SK-N-SH (cell line): ENCODE results near the gene CAPNS1. TPM values are rescaled to one million over a fixed set of nuclear protein-coding genes. Genes with fewer than 3 reads are reported as not detected.
"Not testable (repeated sequence)": the region's sequence is repeated elsewhere in the genome, so short reads cannot be mapped to it uniquely, and the experiment has no call there.

Source experiments
- CTCF ChIA-PET: fragments of 300-600, 350-600 bp; formaldehyde crosslinking; extraction: SDS; loops from one replicate; lab custom pipeline; 2021; lab: Yijun Ruan, JAX
- POLR2A ChIA-PET: fragments of 350-600 bp; sonication (Branson Sonifier 250); formaldehyde crosslinking; extraction: SDS; loops from one replicate; lab custom pipeline; 2020; ENCODE audit warnings: antibody characterized with exemption, inconsistent platforms; lab: Yijun Ruan, JAX
- DNase-seq: peaks from one replicate; pipeline ENCODE4 v3.0.0; 2012
- H2AFZ ChIP-seq: fragments of 200-600 bp; sonication (generic); 2 replicates; pipeline ENCODE4 v1.8.1; 2016; ENCODE audit warnings: antibody characterized with exemption, mild to moderate bottlenecking, low read depth
- H3F3A ChIP-seq: fragments of 200-600 bp; sonication (generic); replicated peaks from 2 replicates; pipeline ENCODE3; 2016; ENCODE audit warnings: antibody characterized with exemption, mild to moderate bottlenecking; ENCODE audit not compliant: insufficient read depth
- H3K27ac ChIP-seq, 2 experiments: fragments of 200-500 bp in 1 of 2; fragments of 200-600 bp in 1 of 2; sonication (Bioruptor generic) in 1 of 2; sonication (generic), shearing (Covaris generic) in 1 of 2; 2 replicates each; pipeline versions ENCODE4 v1.5.1 to v1.6.1; 2014 to 2016; ENCODE audit warnings: low read depth in 2 of 2, inconsistent platforms in 1 of 2, low read length in 1 of 2, mild to moderate bottlenecking in 1 of 2, mixed read lengths in 1 of 2
- H3K27me3 ChIP-seq: fragments of 200-600 bp; sonication (generic), shearing (Covaris generic); 2 replicates; pipeline ENCODE4 v1.6.1; 2016; ENCODE audit warnings: mixed run types; ENCODE audit not compliant: insufficient read depth
- H3K36me3 ChIP-seq, 2 experiments: fragments of 200-500 bp in 1 of 2; fragments of 200-600 bp in 1 of 2; sonication (Bioruptor generic) in 1 of 2; sonication (generic) in 1 of 2; replicated peaks in 1 of 2; 2 replicates each; pipeline versions ENCODE3 to v1.5.1; 2014 to 2016; ENCODE audit warnings: low read length in 1 of 2, mild to moderate bottlenecking in 1 of 2; ENCODE audit not compliant: insufficient read depth in 2 of 2, control insufficient read depth in 1 of 2
- H3K4me1 ChIP-seq, 2 experiments: fragments of 200-500 bp in 1 of 2; fragments of 200-600 bp in 1 of 2; sonication (Bioruptor generic) in 1 of 2; sonication (generic), shearing (Covaris generic) in 1 of 2; 2 replicates each; pipeline versions ENCODE4 v1.5.1 to v1.6.1; 2014 to 2016; ENCODE audit warnings: low read depth in 1 of 2, low read length in 1 of 2, mixed run types in 1 of 2; ENCODE audit not compliant: insufficient read depth in 2 of 2, control insufficient read depth in 1 of 2
- H3K4me2 ChIP-seq: fragments of 200-600 bp; sonication (generic), shearing (Covaris generic); 2 replicates; pipeline ENCODE4 v1.6.1; 2017; ENCODE audit warnings: mixed run types
- H3K4me3 ChIP-seq, 2 experiments: fragments of 200-500 bp in 1 of 2; fragments of 200-600 bp in 1 of 2; sonication (Bioruptor generic) in 1 of 2; sonication (generic), shearing (Covaris generic) in 1 of 2; 2 replicates each; pipeline versions ENCODE4 v1.5.1 to v1.8.1; 2014 to 2016; ENCODE audit warnings: low read depth in 2 of 2, inconsistent platforms in 1 of 2, low read length in 1 of 2, mild to moderate bottlenecking in 1 of 2, mixed read lengths in 1 of 2, moderate library complexity in 1 of 2
- H3K79me2 ChIP-seq: fragments of 200-600 bp; sonication (generic); 2 replicates; pipeline ENCODE4 v1.8.1; 2017; ENCODE audit warnings: mild to moderate bottlenecking; ENCODE audit not compliant: insufficient read depth
- H3K9ac ChIP-seq: fragments of 200-600 bp; sonication (generic); 2 replicates; pipeline ENCODE4 v1.6.1; 2017; ENCODE audit warnings: mixed run types
- H3K9me2 ChIP-seq: fragments of 200-600 bp; sonication (generic); 2 replicates; pipeline ENCODE4 v1.6.1; 2017; ENCODE audit warnings: mixed run types
- H3K9me3 ChIP-seq: fragments of 200-600 bp; sonication (generic); 2 replicates; pipeline ENCODE4 v1.6.1; 2017; ENCODE audit warnings: mixed run types, mild to moderate bottlenecking, moderate library complexity
- H4K20me1 ChIP-seq: fragments of 200-600 bp; sonication (generic); 2 replicates; pipeline ENCODE4 v1.6.1; 2017; ENCODE audit warnings: mild to moderate bottlenecking, mixed run types; ENCODE audit not compliant: insufficient read depth
- CHD2 ChIP-seq: fragments of 150-350 bp; IDR thresholded peaks from 2 replicates; pipeline ENCODE4 v1.6.1; 2018; ENCODE audit warnings: low read length; ENCODE audit not compliant: partially characterized antibody
- CTCF ChIP-seq: fragments of 200-600 bp; sonication (generic); IDR thresholded peaks from 2 replicates; pipeline ENCODE4 v1.6.1; 2017; ENCODE audit warnings: antibody characterized with exemption, mild to moderate bottlenecking, moderate library complexity
- EP300 ChIP-seq, 2 experiments: IDR thresholded peaks; 2 replicates each; pipeline versions ENCODE4 v1.4.0 to v1.6.1; 2012; ENCODE audit warnings: borderline replicate concordance in 1 of 2, low read depth in 1 of 2, low read length in 1 of 2
- FOXM1 ChIP-seq: IDR thresholded peaks from 2 replicates; pipeline ENCODE4 v1.4.0; 2012; ENCODE audit warnings: low read depth, mild to moderate bottlenecking
- GABPA ChIP-seq: IDR thresholded peaks from 2 replicates; pipeline ENCODE4 v1.4.0; 2012; ENCODE audit warnings: low read depth, mild to moderate bottlenecking
- JUND ChIP-seq: IDR thresholded peaks from 2 replicates; pipeline ENCODE4 v1.4.0; 2012
- MAX ChIP-seq: IDR thresholded peaks from 2 replicates; pipeline ENCODE4 v1.4.0; 2012; ENCODE audit warnings: low read depth
- RAD21 ChIP-seq: IDR thresholded peaks from 2 replicates; pipeline ENCODE4 v1.6.1; 2012; ENCODE audit warnings: mild to moderate bottlenecking, low read length
- RFX5 ChIP-seq: IDR thresholded peaks from 2 replicates; pipeline ENCODE4 v1.6.1; 2012; ENCODE audit warnings: mild to moderate bottlenecking, improper control_type of control experiment, low read length
- SIN3A ChIP-seq: IDR thresholded peaks from 2 replicates; pipeline ENCODE4 v1.6.1; 2012; ENCODE audit warnings: low read depth, mild to moderate bottlenecking, low read length, moderate library complexity, borderline replicate concordance
- SMC3 ChIP-seq: IDR thresholded peaks from 2 replicates; pipeline ENCODE4 v1.6.1; 2012; ENCODE audit warnings: low read depth, low read length, improper control_type of control experiment
- TAF1 ChIP-seq: IDR thresholded peaks from 2 replicates; pipeline ENCODE4 v1.6.1; 2012; ENCODE audit warnings: low read depth, mild to moderate bottlenecking, low read length, moderate library complexity, borderline replicate concordance
- TCF12 ChIP-seq: IDR thresholded peaks from 2 replicates; pipeline ENCODE4 v1.4.0; 2012
- YY1 ChIP-seq: IDR thresholded peaks from 2 replicates; pipeline ENCODE4 v1.4.0; 2012; ENCODE audit warnings: low read depth, mild to moderate bottlenecking
- ZBTB33 ChIP-seq: IDR thresholded peaks from 2 replicates; pipeline ENCODE4 v1.4.0; 2012; ENCODE audit warnings: low read depth, borderline replicate concordance
- WGBS: methylation state at CpG from one replicate; pipeline ENCODE4 v1.1.6; 2017; ENCODE audit warnings: low lambda C conversion rate; 5-methylcytosine and 5-hydroxymethylcytosine counted together
- polyA plus RNA-seq, 3 experiments: library from polyadenylated mRNA; depleted of rRNA; stranded (reverse); fragments of >200 nt; gene quantifications; 2 replicates each; pipeline ENCODE4 v1.2.3, GENCODE V29; 2012

CAPNS1 gene
- polyA plus RNA-seq, 1 of the 3 experiments (the other 2 are of a cell fraction) = 999 TPM

DNA sequence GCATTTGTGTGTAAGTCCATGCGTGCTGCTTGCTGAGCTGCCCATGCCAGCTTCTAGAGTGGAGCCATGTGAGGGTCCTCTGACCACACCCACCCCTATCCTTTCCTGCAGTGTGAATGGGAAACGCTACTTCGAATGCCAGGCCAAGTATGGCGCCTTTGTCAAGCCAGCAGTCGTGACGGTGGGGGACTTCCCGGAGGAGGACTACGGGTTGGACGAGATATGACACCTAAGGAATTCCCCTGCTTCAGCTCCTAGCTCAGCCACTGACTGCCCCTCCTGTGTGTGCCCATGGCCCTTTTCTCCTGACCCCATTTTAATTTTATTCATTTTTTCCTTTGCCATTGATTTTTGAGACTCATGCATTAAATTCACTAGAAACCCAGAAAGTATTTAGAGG lies 14.3 kb upstream of the CAPNS1 start:
- no peak overlapping the region for H3K27ac ChIP-seq
- H3K36me3 ChIP-seq = peaks cover 7 to 10% of the 10 kb centered on the region in 2 experiments
- H3K4me2 ChIP-seq = no peak overlapping the region
- H3K9me2 ChIP-seq = no peaks in the 10 kb centered on the region
- no peaks in the 10 kb centered on the region for H3K9me3 ChIP-seq
- TF ChIP-seq SIN3A = no peak
- no peak for TF ChIP-seq TAF1
- TF ChIP-seq YY1 = no peak
- TF ChIP-seq RAD21 = no peak
- no peak for TF ChIP-seq FOXM1
- no peak for TF ChIP-seq MAX
- no peak for TF ChIP-seq SMC3
- no peak for TF ChIP-seq CHD2
- TF ChIP-seq CTCF = no peak
- no peak for TF ChIP-seq JUND
- no peak for TF ChIP-seq TCF12
- no peak for TF ChIP-seq EP300 (IDR thresholded peaks at IDR 0.05; ENCODE audit: borderline replicate concordance in 1 of 2, low read depth in 1 of 2, low read length in 1 of 2)
- no peak for TF ChIP-seq ZBTB33
- ChIA-PET CTCF (interaction anchor here (1.5 to 5.0 kb wide), 2 partner anchors 12 to 43 kb away, joined by 4 to 63 read pairs; no protein-coding TSS in a partner anchor), POLR2A (interaction anchor here (1.8 kb wide), 1 partner anchor 11 kb away, joined by 5 read pairs; the partner anchor contains the start of genes POLR2I and TBCB)
- 83% methylated on average over 8 of the region's 9 CpGs for WGBS
- peaks cover 0 to 3% of the 10 kb centered on the region in 2 experiments; a peak in 1 of 4 replicates for H3K4me1 ChIP-seq
- DNase-seq = peak; percentile 3
- H2AFZ ChIP-seq = no peak overlapping the region
- H4K20me1 ChIP-seq = no peaks in the 10 kb centered on the region
- peaks cover 27% of the 10 kb centered on the region for H3F3A ChIP-seq
- no peak overlapping the region for H3K9ac ChIP-seq
- no peaks in the 10 kb centered on the region for H3K79me2 ChIP-seq
- H3K27me3 ChIP-seq = no peaks in the 10 kb centered on the region
- H3K4me3 ChIP-seq = no peak overlapping the region

- Histone ChIP-seq H4K20me1 (no peaks in the 10 kb centered on the region), H3K9ac (peak overlapping the region; percentile 65), H2AFZ (peak overlapping the region; percentile 92), H3K4me3 (peak overlapping the region; percentile 50 to 68), H3K4me2 (peak overlapping the region; percentile 73), H3K79me2 (no peaks in the 10 kb centered on the region), H3K27ac (peak overlapping the region; percentile 82 to 89), H3K9me3 (no peaks in the 10 kb centered on the region), H3K9me2 (no peaks in the 10 kb centered on the region), H3K36me3 (peaks cover 7 to 10% of the 10 kb centered on the region in 2 experiments)
- 18% methylated on average over 10 of the region's 10 CpGs for WGBS
- no peak for TF ChIP-seq RFX5
- no peak; the same call in 1 of the 2 replicates for TF ChIP-seq GABPA
- TF ChIP-seq, all 33 proteins: peak for 0
- peaks cover 0 to 3% of the 10 kb centered on the region in 2 experiments; a peak in 1 of 4 replicates for H3K4me1 ChIP-seq
- CTCF ChIA-PET = interaction anchor here (0.7 to 5.0 kb wide), 21 partner anchors 8 to 726 kb away, joined by 3 to 63 read pairs (median 6); partner anchors contain the start of genes POLR2I, TBCB and ZNF565
- POLR2A ChIA-PET = interaction anchor here (0.8 to 2.2 kb wide), 5 partner anchors 8 to 86 kb away, joined by 3 to 6 read pairs (median 4); partner anchors contain the start of genes ZNF146 and ZNF565
- peak; percentile 44 for DNase-seq
- H3F3A ChIP-seq = peaks cover 27% of the 10 kb centered on the region
- no peaks in the 10 kb centered on the region for H3K27me3 ChIP-seq
Observed at GRCh38 chr19:36128392-36128736, 11.5 kb upstream of the CAPNS1 start.

GRCh38 chr19:36131221-36131620 lies 8.6 kb upstream of the CAPNS1 start:
- H3K79me2 ChIP-seq, H3K36me3 ChIP-seq, H2AFZ ChIP-seq, DNase-seq, H3K4me2 ChIP-seq, H3K27me3 ChIP-seq, H3K9ac ChIP-seq, H3K4me1 ChIP-seq, H3K9me3 ChIP-seq, H3K4me3 ChIP-seq, POLR2A ChIA-PET, H3K27ac ChIP-seq, H4K20me1 ChIP-seq, H3K9me2 ChIP-seq: not testable (repeated sequence)
- H3F3A ChIP-seq = peaks cover 24% of the 10 kb centered on the region
- CTCF ChIA-PET = interaction anchor here (1.4 kb wide), 1 partner anchor 39 kb away, joined by 4 read pairs; no protein-coding TSS in a partner anchor
- WGBS = 81% methylated on average over 6 of the region's 6 CpGs
